Measurements from ENCODE around the gene NPAS3. TPM values are rescaled to one million over a fixed set of nuclear protein-coding genes. Genes with fewer than 3 reads are reported as not detected.

NPAS3 gene
- total RNA-seq, 2 donors from 2014 or later: 2.4 TPM

DNA sequence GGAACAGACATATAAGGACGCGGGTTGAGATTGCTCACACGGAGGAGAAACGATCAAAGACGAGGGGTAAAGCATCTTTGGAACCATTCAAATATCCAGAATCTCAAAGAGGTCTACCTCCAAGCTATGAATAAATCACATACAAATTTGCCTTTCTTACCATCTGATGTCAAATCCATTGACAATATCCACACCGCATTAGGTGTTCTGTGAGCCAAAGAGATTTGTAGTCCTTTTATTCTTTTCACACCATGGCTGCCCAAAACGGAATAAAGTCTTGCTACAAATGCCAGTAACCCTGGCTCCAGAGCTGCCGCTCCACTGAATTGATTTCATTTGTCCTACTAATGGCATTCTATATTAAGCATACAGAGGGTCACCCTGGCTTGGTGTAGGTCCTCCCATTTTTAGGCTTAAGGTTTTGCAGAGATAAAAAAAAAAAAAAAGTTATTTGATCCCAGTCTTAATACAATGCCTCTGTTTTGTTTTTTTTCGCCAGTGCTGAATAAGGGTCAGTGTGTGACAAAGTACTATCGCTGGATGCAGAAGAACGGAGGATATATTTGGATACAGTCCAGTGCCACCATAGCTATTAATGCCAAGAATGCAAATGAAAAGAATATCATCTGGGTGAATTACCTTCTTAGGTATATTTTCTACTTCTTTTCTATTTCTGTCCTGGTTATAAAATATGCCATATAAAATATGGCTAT is 854.9 kb downstream of the NPAS3 start:
- ATAC-seq (no peak), DNase-seq (no peak)
- intact Hi-C loops (cut with DNase I): loop anchor here (5.0 to 10.0 kb wide), 3 partner anchors 319 to 1219 kb away; no protein-coding TSS in a partner anchor

DNA sequence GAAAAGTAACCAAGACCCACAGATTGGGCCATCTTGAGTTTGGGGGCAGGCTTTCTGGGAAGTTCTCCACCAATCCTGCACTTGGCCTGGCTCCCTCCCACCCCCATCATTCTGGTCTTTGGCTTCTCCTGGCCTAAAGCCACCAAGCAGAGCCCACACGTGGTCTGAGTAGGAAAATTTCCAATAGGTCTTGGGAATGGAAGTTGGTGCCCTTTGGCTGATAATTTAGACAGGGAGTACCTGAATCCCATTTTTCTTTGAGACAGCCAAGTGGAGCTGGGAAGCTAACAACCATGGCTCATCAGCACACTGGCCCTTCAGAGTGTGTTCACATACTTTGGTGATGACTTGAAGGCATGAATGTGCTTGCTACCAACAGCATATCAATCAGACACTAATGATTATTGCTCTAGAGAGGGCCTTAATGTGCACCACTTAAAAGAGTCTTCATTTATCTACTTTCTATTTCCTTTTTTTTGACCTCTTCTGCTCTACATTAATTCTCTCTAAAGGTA is 856.2 kb downstream of the NPAS3 start:
- ATAC-seq: no peak
- intact Hi-C loops (cut with DNase I): loop anchor here (5.0 to 10.0 kb wide), 3 partner anchors 320 to 1220 kb away; no protein-coding TSS in a partner anchor
- no peak for DNase-seq

DNA sequence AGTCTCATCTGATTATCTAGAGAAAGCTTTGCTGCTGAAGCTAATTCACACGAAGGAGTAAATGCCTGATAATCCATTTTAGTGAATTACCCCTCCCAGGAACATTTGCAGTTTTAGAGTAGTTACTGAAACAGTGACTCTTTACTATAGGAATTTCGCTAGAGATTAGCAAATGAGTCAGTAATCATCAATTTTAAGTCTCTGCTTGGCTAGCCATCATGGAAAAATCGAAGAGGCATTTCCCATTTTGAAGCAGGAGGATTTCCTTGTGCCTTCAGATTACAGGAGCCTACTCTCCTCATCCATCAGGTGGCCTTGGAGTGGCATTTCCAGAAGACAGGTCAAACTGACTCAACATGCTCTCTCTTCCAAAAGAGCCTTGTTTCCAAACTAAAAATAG is 857.7 kb downstream of the NPAS3 start:
- no peak for ATAC-seq
- DNase-seq: no peak
- intact Hi-C loops (cut with DNase I): loop anchor here (10.0 kb wide), 2 partner anchors 322 to 1222 kb away; no protein-coding TSS in a partner anchor

DNA sequence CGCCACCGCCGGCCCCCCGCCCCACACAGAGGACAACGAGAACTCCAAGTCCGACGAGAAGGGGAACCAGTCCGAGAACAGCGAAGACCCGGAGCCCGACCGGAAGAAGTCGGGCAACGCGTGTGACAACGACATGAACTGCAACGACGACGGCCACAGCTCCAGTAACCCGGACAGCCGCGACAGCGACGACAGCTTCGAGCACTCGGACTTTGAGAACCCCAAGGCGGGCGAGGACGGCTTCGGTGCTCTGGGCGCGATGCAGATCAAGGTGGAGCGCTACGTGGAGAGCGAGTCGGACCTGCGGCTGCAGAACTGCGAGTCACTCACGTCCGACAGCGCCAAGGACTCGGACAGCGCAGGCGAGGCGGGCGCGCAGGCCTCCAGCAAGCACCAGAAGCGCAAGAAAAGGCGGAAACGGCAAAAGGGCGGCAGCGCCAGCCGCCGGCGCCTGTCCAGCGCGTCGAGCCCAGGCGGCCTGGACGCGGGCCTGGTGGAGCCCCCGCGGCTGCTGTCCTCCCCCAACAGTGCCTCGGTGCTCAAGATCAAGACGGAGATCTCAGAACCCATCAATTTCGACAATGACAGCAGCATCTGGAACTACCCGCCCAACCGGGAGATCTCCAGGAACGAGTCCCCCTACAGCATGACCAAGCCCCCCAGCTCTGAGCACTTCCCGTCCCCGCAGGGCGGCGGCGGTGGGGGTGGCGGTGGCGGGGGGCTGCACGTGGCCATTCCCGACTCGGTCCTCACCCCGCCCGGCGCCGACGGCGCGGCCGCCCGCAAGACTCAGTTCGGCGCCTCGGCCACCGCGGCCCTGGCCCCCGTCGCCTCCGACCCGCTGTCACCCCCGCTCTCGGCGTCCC is 861.3 kb downstream of the NPAS3 start:
- DNase-seq (peak; percentile 47), ATAC-seq (peak in 1 of 2 donors; percentile 63)
- intact Hi-C loops (cut with DNase I): loop anchor here (10.0 kb wide), 2 partner anchors 325 to 1225 kb away; no protein-coding TSS in a partner anchor

DNA sequence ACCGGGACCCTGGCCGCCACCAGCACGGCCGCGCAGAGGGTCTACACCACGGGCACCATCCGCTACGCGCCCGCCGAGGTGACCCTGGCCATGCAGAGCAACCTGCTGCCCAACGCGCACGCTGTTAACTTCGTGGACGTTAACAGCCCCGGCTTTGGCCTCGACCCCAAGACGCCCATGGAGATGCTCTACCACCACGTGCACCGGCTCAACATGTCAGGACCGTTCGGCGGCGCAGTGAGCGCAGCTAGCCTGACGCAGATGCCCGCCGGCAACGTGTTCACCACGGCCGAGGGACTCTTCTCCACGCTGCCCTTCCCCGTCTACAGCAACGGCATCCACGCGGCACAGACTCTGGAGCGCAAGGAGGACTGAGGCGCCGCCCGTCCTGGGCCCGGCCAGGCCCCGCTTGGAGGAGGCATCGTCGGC is 862.1 kb downstream of the NPAS3 start:
- no peak for ATAC-seq
- intact Hi-C loops (cut with DNase I): no loop called here
- no peak for DNase-seq

DNA sequence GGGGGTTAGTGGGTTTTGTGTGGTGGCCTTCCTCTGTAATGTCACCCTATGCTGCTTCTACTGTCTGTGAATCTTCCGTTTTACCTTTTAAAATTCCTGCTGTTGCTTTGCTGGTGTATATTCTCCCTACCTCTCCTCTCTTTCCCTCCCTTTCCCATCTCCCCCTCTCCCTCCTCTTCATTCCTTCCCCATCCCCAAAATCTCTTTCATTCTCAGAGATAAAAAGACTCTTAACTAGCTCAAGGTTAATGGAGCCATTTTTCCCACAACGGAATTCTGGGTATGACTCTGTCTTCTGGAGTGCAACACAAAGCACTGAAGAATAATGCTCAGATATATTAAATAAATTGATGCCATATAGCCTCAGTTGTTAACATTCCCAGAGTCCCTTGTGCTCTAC is 864.1 kb downstream of the NPAS3 start:
- DNase-seq: no peak
- ATAC-seq: no peak
- intact Hi-C loops (cut with DNase I): no loop called here

DNA sequence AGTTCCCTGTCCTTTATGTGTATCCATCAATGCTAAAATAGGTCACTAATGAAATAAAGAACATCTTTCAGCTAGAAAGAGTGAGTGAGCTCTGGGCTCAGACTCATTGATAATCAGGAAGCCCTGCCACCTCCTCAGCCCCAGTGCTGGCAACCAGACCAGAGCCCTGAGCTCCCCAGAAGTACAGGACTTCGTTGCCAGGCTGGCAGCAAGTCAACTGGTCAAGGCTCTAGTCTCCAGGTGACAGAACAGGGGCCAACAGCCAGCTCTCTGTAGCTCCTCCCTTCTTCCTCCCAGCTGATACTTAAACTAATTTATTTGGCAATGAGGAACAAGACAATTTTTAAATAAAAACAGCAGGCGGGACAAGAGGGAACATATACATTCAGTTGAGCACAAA is 866.9 kb downstream of the NPAS3 start:
- DNase-seq: no peak
- intact Hi-C loops (cut with DNase I): no loop called here
- ATAC-seq: no peak

DNA sequence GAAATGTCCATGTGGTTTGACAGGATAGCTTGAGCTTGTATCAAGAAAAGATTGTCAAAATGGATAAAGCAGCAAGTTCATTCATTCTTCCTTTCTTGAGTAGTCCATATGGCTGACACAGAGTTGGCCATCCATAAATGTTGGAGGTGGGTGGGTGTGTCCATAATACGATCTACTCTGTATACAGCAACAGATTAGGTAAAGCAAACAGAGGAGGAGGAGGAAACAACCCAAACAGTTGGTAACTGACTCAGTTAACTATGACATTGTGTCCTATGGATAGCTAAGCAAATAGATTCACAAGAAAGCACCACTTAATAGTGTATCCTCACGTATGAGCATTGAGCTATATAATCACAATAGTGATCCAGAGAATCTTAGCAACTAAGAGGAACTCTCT is 868.2 kb downstream of the NPAS3 start:
- intact Hi-C loops (cut with DNase I): no loop called here
- ATAC-seq: no peak
- DNase-seq: no peak

DNA sequence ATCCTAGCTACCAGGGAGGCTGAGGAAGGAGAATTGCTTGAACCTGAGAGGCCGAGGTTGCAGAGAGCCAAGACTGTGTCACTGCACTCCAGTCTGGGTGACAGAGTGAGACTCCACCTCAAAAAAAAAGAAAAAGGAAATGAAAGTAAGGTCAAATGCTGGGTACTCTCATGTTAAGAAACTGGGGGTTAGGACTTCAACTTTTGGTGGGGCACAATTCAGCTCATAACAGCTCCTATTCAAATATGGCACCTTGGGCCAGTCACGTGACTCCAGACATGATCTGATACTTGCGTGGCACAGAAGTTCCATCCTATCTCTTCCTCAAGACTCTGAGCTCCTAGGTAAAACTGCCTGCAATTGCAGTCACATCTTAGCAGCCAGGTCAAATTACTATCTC is 869.5 kb downstream of the NPAS3 start:
- intact Hi-C loops (cut with DNase I): no loop called here
- no peak for ATAC-seq
- DNase-seq: no peak

DNA sequence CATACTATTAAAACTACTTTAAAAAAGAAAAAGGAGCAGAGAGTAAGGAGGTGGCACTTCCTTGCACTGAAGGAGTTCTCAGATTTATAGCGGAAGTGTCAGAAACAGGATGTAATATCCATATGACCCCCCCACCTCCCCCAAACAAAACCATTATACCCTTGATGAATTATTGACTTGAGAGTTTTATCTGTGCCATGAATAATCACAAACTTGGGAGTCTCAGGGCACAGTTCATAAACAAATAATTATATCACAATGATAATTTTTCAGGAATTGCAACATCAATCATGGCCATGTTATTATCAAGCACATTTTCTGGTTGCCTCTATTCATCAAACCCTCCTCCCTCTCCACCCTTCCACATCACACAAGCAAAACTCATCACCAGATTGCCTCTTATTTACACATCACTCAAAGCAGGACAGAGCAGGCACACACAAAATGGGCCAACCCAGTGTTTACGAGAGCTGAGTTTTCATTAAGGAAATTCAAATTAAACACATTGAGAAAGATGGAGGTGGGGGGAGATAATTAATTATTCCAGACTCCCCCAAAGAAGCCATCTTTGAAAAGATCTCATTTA is 870.8 kb downstream of the NPAS3 start:
- intact Hi-C loops (cut with DNase I): no loop called here
- DNase-seq (no peak), ATAC-seq (no peak)

DNA sequence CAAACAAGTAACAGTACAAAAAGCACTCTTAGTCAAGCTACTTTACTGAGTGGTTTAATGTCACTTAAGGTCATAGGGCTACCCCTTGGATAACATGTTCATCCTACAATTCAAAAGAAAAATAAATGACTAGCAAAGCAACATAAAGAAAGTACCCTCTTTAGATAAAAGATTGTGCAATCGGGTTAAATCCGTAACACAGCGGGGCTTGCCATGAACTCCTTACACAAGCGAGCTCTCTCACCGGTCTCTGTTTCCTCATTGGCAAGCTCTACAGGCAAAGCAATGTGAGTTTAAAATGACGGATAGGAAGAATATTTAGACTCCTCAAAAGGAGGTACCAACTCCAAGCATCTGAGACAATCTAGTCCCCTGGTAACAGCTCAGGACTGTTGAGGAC is 871.6 kb downstream of the NPAS3 start:
- intact Hi-C loops (cut with DNase I): no loop called here
- ATAC-seq (no peak), DNase-seq (no peak)

DNA sequence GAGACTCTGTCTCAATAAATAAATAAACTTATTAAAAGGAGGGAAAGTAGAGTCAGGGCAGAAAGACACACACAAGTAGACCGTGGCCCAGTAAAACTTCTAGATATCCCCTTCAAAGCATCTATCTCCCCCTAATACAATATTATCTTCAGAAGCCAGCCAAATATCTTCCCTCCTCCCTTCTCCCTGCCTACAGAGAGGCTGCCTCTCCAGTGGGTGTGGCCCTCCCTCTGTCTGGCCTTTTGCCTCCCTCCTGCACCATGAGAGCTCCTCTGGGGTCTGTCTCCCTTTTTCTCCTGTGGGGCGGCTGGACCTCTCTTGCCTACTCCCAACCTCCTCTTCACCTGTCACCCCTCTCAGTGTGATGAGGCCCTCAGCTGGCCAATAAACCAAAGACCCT is 873.0 kb downstream of the NPAS3 start:
- ATAC-seq: no peak
- intact Hi-C loops (cut with DNase I): no loop called here

DNA sequence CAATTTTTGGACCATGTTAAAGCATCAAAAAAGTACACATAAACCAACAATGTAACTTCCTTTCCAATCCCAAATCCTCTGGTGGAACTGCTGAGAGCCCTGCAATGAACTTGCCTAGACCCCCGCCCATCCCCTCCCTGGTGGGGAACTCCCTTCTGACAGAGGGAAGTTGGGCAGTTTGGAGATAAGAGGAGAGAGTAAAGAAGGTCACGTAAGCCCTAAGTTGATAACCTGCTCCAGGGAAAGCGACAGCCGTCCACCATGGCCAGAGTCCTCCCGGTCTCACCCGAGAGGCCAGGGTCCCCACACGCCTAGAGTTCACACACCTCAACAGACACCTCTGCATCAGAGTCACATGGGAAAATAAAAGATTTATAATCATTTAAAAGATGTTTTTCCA is 873.5 kb downstream of the NPAS3 start:
- no peak for ATAC-seq
- intact Hi-C loops (cut with DNase I): no loop called here

More for the DNA sequence above, 873.0 kb downstream of the NPAS3 start:
- no peak for DNase-seq

DNA sequence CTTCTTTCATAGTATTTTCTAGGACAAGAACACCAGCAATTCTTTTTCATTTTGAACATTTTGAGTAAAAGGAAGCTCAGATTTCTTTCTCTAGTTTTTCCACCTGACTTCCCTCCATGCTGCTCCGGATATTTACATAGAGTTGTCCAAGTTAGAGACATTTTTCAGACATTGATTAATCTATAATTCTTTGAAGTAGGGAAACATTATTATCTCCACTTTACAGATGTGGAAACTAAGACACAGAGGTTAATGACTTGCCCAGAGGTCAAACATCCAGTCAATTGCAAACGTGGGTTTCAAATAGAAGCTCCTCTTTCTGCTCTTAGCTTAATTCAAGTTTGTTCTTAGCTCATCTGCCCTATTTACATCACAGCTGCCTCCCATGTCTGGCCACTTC is 873.9 kb downstream of the NPAS3 start:
- no peak for DNase-seq
- no peak for ATAC-seq
- intact Hi-C loops (cut with DNase I): no loop called here

More for the DNA sequence above, 873.5 kb downstream of the NPAS3 start:
- no peak for DNase-seq

DNA sequence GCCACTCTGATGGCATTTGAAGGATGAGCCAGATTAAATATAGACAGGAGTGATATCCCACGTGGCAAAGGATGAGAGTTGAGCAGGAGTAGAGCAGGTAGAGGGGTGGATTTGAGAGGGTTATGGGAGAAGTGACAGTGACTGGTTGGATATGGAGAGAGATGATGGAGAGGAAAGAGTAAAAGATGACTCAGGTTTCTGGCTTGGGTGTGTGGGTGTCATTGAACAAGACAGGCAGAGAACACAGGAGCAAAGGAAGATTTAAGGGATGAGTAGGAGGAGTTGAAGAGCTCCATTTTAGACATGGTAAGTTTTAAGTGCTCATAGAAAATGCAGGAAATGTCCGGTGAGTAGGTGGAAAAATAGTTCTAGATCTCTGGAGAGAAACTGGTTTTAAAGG is 875.3 kb downstream of the NPAS3 start:
- intact Hi-C loops (cut with DNase I): no loop called here
- no peak for DNase-seq
- no peak for ATAC-seq

DNA sequence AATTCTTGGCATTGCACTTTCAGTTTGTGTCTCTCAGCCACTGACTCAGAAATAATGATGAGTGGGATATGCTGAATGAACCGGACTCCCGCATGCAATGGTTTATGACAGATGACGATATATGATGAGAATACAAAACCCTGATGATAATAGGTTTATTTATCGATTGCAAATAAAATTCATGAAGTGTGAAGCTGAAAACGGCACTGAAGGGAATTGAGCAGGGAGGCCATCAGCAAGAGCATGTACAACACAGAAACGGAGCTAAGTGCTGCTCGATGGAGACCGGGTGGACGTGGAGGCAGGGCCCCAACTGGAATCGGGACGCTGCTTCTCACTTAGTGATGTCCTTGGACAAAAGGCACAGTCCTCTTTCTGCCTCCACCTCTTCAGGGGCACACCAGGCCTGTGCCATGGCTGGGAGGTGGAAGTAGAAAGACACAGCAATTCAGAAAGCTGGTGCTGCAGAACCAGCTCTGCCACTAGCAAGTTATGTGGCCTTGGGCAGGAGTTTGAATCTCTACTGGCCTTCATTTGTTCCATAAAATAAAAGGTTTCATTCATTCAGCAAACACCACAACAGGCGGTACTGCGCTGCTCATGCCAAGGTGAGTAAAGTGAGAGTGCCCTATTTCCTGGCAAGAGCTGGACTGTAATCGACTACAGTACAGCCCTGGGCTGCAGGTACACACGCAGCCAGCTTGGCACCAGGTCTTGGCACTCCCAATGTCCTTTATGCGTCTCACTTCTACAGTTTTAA is 895.2 kb downstream of the NPAS3 start:
- ATAC-seq: no peak
- intact Hi-C loops (cut with DNase I): no loop called here
- no peak for DNase-seq

DNA sequence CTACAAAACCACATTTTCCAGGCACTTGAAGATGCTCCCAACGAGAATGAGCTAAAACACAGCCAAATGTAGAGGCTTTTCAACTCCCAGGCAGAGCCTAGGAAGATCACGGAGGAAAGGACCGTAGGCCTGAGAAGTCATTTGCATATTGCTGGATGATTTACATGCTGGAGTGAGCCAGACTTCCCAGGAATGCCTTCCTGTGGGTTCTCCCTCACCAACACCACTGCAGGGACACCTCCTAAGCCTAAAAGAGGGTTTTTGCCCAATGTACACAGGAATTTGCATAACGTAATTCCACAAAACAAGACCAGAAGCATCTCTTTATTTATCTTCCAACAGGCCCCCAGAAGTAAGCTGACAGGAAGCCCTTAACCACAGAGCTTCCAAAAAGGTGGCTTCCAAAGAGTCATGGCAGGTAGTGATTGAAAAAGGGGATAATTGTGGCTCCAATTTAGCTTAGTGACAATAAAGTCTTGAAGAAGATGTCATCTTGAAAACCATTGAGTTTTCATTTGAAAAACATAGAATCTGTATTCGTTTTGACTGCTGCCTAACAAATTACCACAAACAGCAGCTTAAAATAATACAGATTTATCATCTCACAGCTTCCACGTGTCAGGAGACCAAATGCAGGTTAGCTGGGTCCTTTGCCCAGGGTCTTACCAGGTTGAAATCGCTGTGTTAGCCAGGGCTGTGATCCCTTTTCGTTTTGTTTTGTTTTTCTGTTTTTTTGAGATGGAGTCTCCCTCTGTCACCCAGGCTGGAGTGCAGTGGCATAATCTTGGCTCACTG is 896.0 kb downstream of the NPAS3 start:
- ATAC-seq (no peak), DNase-seq (no peak)
- intact Hi-C loops (cut with DNase I): loop anchor here in 1 of 2 donors (5.0 kb wide), 1 partner anchor 488 kb away; no protein-coding TSS in a partner anchor

DNA sequence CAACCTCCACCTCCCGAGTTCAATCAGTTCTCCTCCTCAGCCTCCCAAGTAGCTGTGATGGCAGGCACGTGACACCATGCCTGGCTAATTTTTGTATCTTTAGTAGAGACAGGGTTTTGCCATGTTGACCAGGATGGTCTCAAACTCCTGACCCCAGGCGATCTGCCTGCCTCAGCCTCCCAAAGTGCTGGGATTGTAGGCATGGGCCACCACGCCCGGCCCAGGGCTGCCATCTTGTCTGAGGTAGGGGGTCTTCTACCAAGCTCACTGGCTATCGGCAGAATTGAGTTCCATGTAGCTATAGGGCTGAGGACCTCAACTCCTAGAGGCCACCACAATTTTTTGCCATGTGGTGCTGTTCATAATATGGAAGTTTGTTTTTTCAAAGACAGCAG is 896.6 kb downstream of the NPAS3 start:
- DNase-seq: no peak
- ATAC-seq: no peak
- intact Hi-C loops (cut with DNase I): loop anchor here in 1 of 2 donors (5.0 kb wide), 1 partner anchor 487 kb away; no protein-coding TSS in a partner anchor

Measured in left cardiac atrium (tissue), 4 donors.